K562 (cell line): Measurements from ENCODE around the gene ZBTB47. TPM values are rescaled to one million over a fixed set of nuclear protein-coding genes. Genes with fewer than 3 reads are reported as not detected.

Experiments used
- ATF1 ChIP-seq, 2 experiments: fragments of 450-650 bp in 1 of 2; IDR thresholded peaks; 2 replicates each; pipeline ENCODE4 v1.6.1; 2016; ENCODE audit warnings: missing compliant biosample characterization in 1 of 2, missing genetic modification characterization in 1 of 2
- BHLHE40 ChIP-seq: IDR thresholded peaks from 2 replicates; pipeline ENCODE4 v1.6.1; 2011; ENCODE audit warnings: low read length, improper control_type of control experiment
- CREB3L1 ChIP-seq: fragments of 450-650 bp; IDR thresholded peaks from 2 replicates; pipeline ENCODE4 v1.6.1; 2014; ENCODE audit warnings: low read depth, mild to moderate bottlenecking, moderate library complexity, borderline replicate concordance
- DIDO1 ChIP-seq: fragments of 450-650 bp; IDR thresholded peaks from 2 replicates; pipeline ENCODE4 v1.6.1; 2016; ENCODE audit warnings: low read depth, missing biosample characterization, missing genetic modification characterization
- EP300 ChIP-seq: IDR thresholded peaks from 2 replicates; pipeline ENCODE4 v1.6.1; 2012; ENCODE audit warnings: low read length, improper control_type of control experiment
- HMG20B ChIP-seq: fragments of 250-450 bp; sonication (Bioruptor Pico); IDR thresholded peaks from 2 replicates; pipeline ENCODE4 v1.5.0; 2021; ENCODE audit warnings: mild to moderate bottlenecking
- HMGN3 ChIP-seq: IDR thresholded peaks from 2 replicates; pipeline ENCODE4 v1.6.1; 2011; ENCODE audit warnings: borderline replicate concordance, low read depth, mild to moderate bottlenecking, mixed read lengths, low read length; ENCODE audit not compliant: insufficient read length; ENCODE audit errors: extremely low read depth
- HOXB6 ChIP-seq: fragments of 250-450 bp; sonication (Bioruptor Pico); IDR thresholded peaks from 2 replicates; pipeline ENCODE4 v1.5.1; 2022; ENCODE audit warnings: mild to moderate bottlenecking, borderline replicate concordance
- JUNB ChIP-seq: fragments of 450-650 bp; formaldehyde crosslinking; conservative IDR thresholded peaks from 2 replicates; pipeline ENCODE4 v1.4.0; 2020; ENCODE audit warnings: mild to moderate bottlenecking
- NEUROD1 ChIP-seq: fragments of 150-350 bp; IDR thresholded peaks from 2 replicates; pipeline ENCODE4 v1.6.1; 2014; ENCODE audit warnings: borderline replicate concordance, low read length, low read depth; ENCODE audit not compliant: partially characterized antibody
- PATZ1 ChIP-seq: fragments of 250-450 bp; sonication (Bioruptor Pico); IDR thresholded peaks from 2 replicates; pipeline ENCODE4 v1.5.0; 2020; ENCODE audit warnings: mild to moderate bottlenecking, borderline replicate concordance
- RBFOX2 ChIP-seq: fragments of 200-400 bp; formaldehyde crosslinking; IDR thresholded peaks from 2 replicates; pipeline ENCODE4 v1.6.1; 2017; ENCODE audit warnings: low read depth, mild to moderate bottlenecking, low read length, moderate library complexity
- SRSF7 ChIP-seq: fragments of 200-400 bp; formaldehyde crosslinking; optimal IDR thresholded peaks from 2 replicates; pipeline ENCODE3; 2017; ENCODE audit warnings: mild to moderate bottlenecking, low read depth, low read length
- TEAD4 ChIP-seq, 2 experiments: sonication (generic) in 1 of 2; formaldehyde crosslinking in 1 of 2; IDR thresholded peaks; 2 replicates each; pipeline versions ENCODE4 v1.6.1 to v1.8.0; 2012 to 2022; ENCODE audit warnings: borderline replicate concordance in 1 of 2, inconsistent platforms in 1 of 2, low read length in 1 of 2, mild to moderate bottlenecking in 1 of 2, missing genetic modification reagents in 1 of 2
- THRA ChIP-seq: fragments of 450-650 bp; IDR thresholded peaks from 2 replicates; pipeline ENCODE4 v1.6.1; 2017; ENCODE audit warnings: mild to moderate bottlenecking, moderate library complexity
- TOE1 ChIP-seq, 2 experiments: fragments of 450-650 bp in 1 of 2; sonication (generic) in 1 of 2; formaldehyde crosslinking in 1 of 2; IDR thresholded peaks; 2 replicates each; pipeline versions ENCODE4 v1.7.1 to v1.8.0; 2016 to 2022; ENCODE audit warnings: borderline replicate concordance in 2 of 2, mild to moderate bottlenecking in 2 of 2, antibody characterized with exemption in 1 of 2, inconsistent platforms in 1 of 2, low read depth in 1 of 2, missing genetic modification reagents in 1 of 2, moderate library complexity in 1 of 2
- USF1 ChIP-seq: sonication (generic); formaldehyde crosslinking; IDR thresholded peaks from 2 replicates; pipeline ENCODE4 v1.9.0; 2022; ENCODE audit warnings: mild to moderate bottlenecking, missing genetic modification reagents
- XRCC3 ChIP-seq: fragments of 450-650 bp; IDR thresholded peaks from 2 replicates; pipeline ENCODE4 v1.6.1; 2017; ENCODE audit warnings: mild to moderate bottlenecking, moderate library complexity
- ZKSCAN1 ChIP-seq: fragments of 150-350 bp; IDR thresholded peaks from 2 replicates; pipeline ENCODE4 v1.6.1; 2016; ENCODE audit warnings: low read depth, low read length
- ZNF12 ChIP-seq: sonication (generic); formaldehyde crosslinking; IDR thresholded peaks from 2 replicates; pipeline ENCODE4 v1.4.0; 2020; ENCODE audit warnings: mild to moderate bottlenecking, missing genetic modification reagents
- ZNF583 ChIP-seq: fragments of 250-450 bp; sonication (Bioruptor Pico); IDR thresholded peaks from 2 replicates; pipeline ENCODE4 v1.4.0; 2020
- polyA plus RNA-seq, 8 experiments: library from polyadenylated mRNA; depleted of rRNA in 4 of 8; stranded (reverse) in 5 of 8; unstranded in 3 of 8; fragments of >200 nt; fragmentation: Nextera tagmentation in 2 of 8; fragmentation: Illumina TruSeq in 1 of 8; extraction: Ambion mirVana in 2 of 8; extraction: Trizol in 1 of 8; gene quantifications; 2 replicates each; pipeline versions ENCODE4 v1.2.1 to v1.2.3, GENCODE V29; 2011 to 2014; ENCODE audit warnings: inconsistent platforms in 1 of 8, missing spikeins in 1 of 8
- total RNA-seq, 7 experiments: library from RNA; depleted of rRNA in 6 of 7; stranded (reverse); fragments of >200 nt in 6 of 7; fragmentation: Illumina TruSeq in 2 of 7; extraction: Trizol in 2 of 7; gene quantifications; 2 replicates each; pipeline versions ENCODE4 v1.2.1 to v1.2.3, GENCODE V29; 2011 to 2021; ENCODE audit warnings: low replicate concordance in 1 of 7

Gene ZBTB47
- total and polyA plus RNA-seq, 9 of the 15 experiments (the other 6 are each of a cell fraction or from before 2014, with no cell fraction given), result 0.11 to 4.6 (median 1.7) TPM; not detected in 1

- peak; percentile 31; the same call in 1 of the 2 replicates for TF ChIP-seq CREB3L1
- TF ChIP-seq ZNF583 (CRISPR knock-in tag), result no peak
- no peak for TF ChIP-seq JUNB
- TF ChIP-seq HOXB6 (CRISPR knock-in tag), result no peak
- no peak for TF ChIP-seq NEUROD1
- 0 out of 2 replicates have a peak, but pooled peaks have one; percentile 14 for TF ChIP-seq ZKSCAN1
- TF ChIP-seq XRCC3, result no peak
- TF ChIP-seq HMGN3, result peak; percentile 48
- no peak for TF ChIP-seq THRA
- no peak for TF ChIP-seq TOE1 (IDR thresholded peaks at IDR 0.05; ENCODE audit: borderline replicate concordance)
- TF ChIP-seq TOE1 (CRISPR knock-in tag; IDR thresholded peaks at IDR 0.05; ENCODE audit: borderline replicate concordance, low read depth), result no peak
- no peak for TF ChIP-seq ATF1 (CRISPR knock-in tag; IDR thresholded peaks at IDR 0.05)
- TF ChIP-seq ATF1 (tag; IDR thresholded peaks at IDR 0.05), result no peak
- no peak for TF ChIP-seq EP300
- TF ChIP-seq TEAD4 (IDR thresholded peaks at IDR 0.05; ENCODE audit: low read length), result peak; percentile 55
- peak; percentile 28; the same call in 1 of the 2 replicates for TF ChIP-seq TEAD4 (CRISPR knock-in tag; IDR thresholded peaks at IDR 0.05; ENCODE audit: borderline replicate concordance)
- no peak for TF ChIP-seq HMG20B (CRISPR knock-in tag)
- TF ChIP-seq ZNF12 (CRISPR knock-in tag), result no peak; the same call in 1 of the 2 replicates
- TF ChIP-seq DIDO1 (tag), result no peak
- no peak for TF ChIP-seq PATZ1 (CRISPR knock-in tag)
- TF ChIP-seq RBFOX2, result peak; percentile 64
- no peak for TF ChIP-seq BHLHE40
- TF ChIP-seq SRSF7, result no peak
- peak; percentile 66 for TF ChIP-seq USF1 (CRISPR knock-in tag)
Measured at GRCh38 chr3:42654331-42655201, 1.1 kb downstream of the ZBTB47 start (continued).
